GM12878 (cell line): ENCODE results near the gene ANXA9. TPM values are rescaled to one million over a fixed set of nuclear protein-coding genes. Genes with fewer than 3 reads are reported as not detected.

ENCODE experiments used
- ATAC-seq: fragments of 200-7000 bp; cut with Tn5 transposase; 3 replicates; pipeline ENCODE4 v1.9.1; 2020; ENCODE audit warnings: mild to moderate bottlenecking, moderate library complexity
- BruUV-seq: library from RNA; stranded (reverse); fragments of 400-500 nt; replicated peaks from 2 replicates; lab custom pipeline; 2021; lab: Mats Ljungman, UMichigan
- CTCF ChIA-PET: fragments of 300-600 bp; sonication (Branson Sonifier 250); formaldehyde crosslinking; extraction: SDS; loops from one replicate; lab custom pipeline; 2021; ENCODE audit warnings: inconsistent platforms; lab: Yijun Ruan, JAX
- POLR2A ChIA-PET: fragments of 350-600 bp; formaldehyde crosslinking; extraction: SDS; loops from one replicate; lab custom pipeline; 2021; ENCODE audit warnings: inconsistent platforms; lab: Charles Lee
- RAD21 ChIA-PET: fragments of 300-600 bp; sonication (Branson Sonifier 250); formaldehyde crosslinking; loops from one replicate; lab custom pipeline; 2023; ENCODE audit warnings: antibody characterized with exemption; ENCODE audit not compliant: unreplicated experiment; lab: Charles Lee
- SMC1A ChIA-PET: fragments of 300-600 bp; sonication (Branson Sonifier 250); formaldehyde crosslinking; loops from one replicate; lab custom pipeline; 2023; ENCODE audit not compliant: unreplicated experiment, uncharacterized antibody; lab: Charles Lee
- DNase-seq: peaks from one replicate; pipeline ENCODE4 v3.0.0-alpha.2; 2011; ENCODE audit warnings: low read depth, low spot score
- FAIRE-seq: peaks from 3 replicates; lab custom pipeline; 2011; peaks lifted over from hg19 to GRCh38; lab: Jason Lieb, UNC
- H2AFZ ChIP-seq: 2 replicates; pipeline ENCODE4 v1.6.0; 2011; ENCODE audit warnings: low read depth, low read length, control low read depth; ENCODE audit not compliant: control insufficient read depth
- H3K27ac ChIP-seq: 2 replicates; pipeline ENCODE4 v1.5.1; 2011; ENCODE audit warnings: control low read depth; ENCODE audit not compliant: control insufficient read depth, insufficient read depth
- H3K27me3 ChIP-seq, 2 experiments: replicated peaks in 1 of 2; 2 replicates each; pipeline versions ENCODE4 v1.6.0 to v1.6.1; 2011; ENCODE audit warnings: low read length in 1 of 2; ENCODE audit not compliant: control insufficient read depth in 2 of 2, insufficient read depth in 2 of 2
- H3K36me3 ChIP-seq, 2 experiments: 2 replicates each; pipeline ENCODE4 v1.5.1; 2011; ENCODE audit warnings: low read length in 1 of 2; ENCODE audit not compliant: control insufficient read depth in 2 of 2, insufficient read depth in 2 of 2
- H3K4me1 ChIP-seq: 2 replicates; pipeline ENCODE4 v1.6.1; 2011; ENCODE audit warnings: mild to moderate bottlenecking, low read length, moderate library complexity, mixed read lengths; ENCODE audit not compliant: control insufficient read depth, insufficient read depth
- H3K4me2 ChIP-seq: 2 replicates; pipeline ENCODE4 v1.6.0; 2011; ENCODE audit warnings: control low read depth; ENCODE audit not compliant: control insufficient read depth, insufficient read depth
- H3K4me3 ChIP-seq: fragments of 200-600 bp; sonication (generic); 2 replicates; pipeline ENCODE4 v1.5.1; 2016
- H3K79me2 ChIP-seq: 2 replicates; pipeline ENCODE4 v1.6.0; 2011; ENCODE audit warnings: low read length; ENCODE audit not compliant: control insufficient read depth, insufficient read depth
- H3K9ac ChIP-seq: 2 replicates; pipeline ENCODE4 v1.8.0; 2011; ENCODE audit warnings: low read length, control low read depth, mixed read lengths; ENCODE audit not compliant: control insufficient read depth, insufficient read depth
- H3K9me3 ChIP-seq: replicated peaks from 3 replicates; pipeline ENCODE4 v1.5.1; 2011; ENCODE audit warnings: mild to moderate bottlenecking, low read length; ENCODE audit not compliant: control insufficient read depth, insufficient read depth
- H4K20me1 ChIP-seq: 2 replicates; pipeline ENCODE4 v1.6.0; 2011; ENCODE audit not compliant: control insufficient read depth, insufficient read depth
- CUX1 ChIP-seq: IDR thresholded peaks from 2 replicates; pipeline ENCODE4 v1.6.1; 2012; ENCODE audit warnings: improper control_type of control experiment, low read depth, low read length; ENCODE audit not compliant: insufficient replicate concordance
- DPF2 ChIP-seq: fragments of 450-650 bp; IDR thresholded peaks from 2 replicates; pipeline ENCODE4 v1.6.1; 2017; ENCODE audit warnings: mild to moderate bottlenecking
- ESRRA ChIP-seq: IDR thresholded peaks from 2 replicates; pipeline ENCODE4 v1.6.1; 2012; ENCODE audit warnings: mild to moderate bottlenecking, low read length, improper control_type of control experiment
- FOS ChIP-seq: IDR thresholded peaks from 3 replicates; pipeline ENCODE4 v1.6.1; 2011; ENCODE audit warnings: borderline replicate concordance; ENCODE audit not compliant: insufficient read length; ENCODE audit errors: extremely low read depth
- GATAD2B ChIP-seq: fragments of 450-650 bp; conservative IDR thresholded peaks from 2 replicates; pipeline ENCODE4 v1.6.1; 2017; ENCODE audit warnings: low read depth, mild to moderate bottlenecking, moderate library complexity
- JUND ChIP-seq: IDR thresholded peaks from 2 replicates; pipeline ENCODE4 v1.6.1; 2012; ENCODE audit warnings: low read depth, mild to moderate bottlenecking, low read length, improper control_type of control experiment, moderate library complexity
- LARP7 ChIP-seq: fragments of 450-650 bp; IDR thresholded peaks from 2 replicates; pipeline ENCODE4 v1.6.1; 2017; ENCODE audit warnings: mild to moderate bottlenecking
- MTA3 ChIP-seq: IDR thresholded peaks from 2 replicates; pipeline ENCODE4 v1.6.1; 2012; ENCODE audit warnings: low read length, inconsistent platforms, borderline replicate concordance
- NFYB ChIP-seq: IDR thresholded peaks from 2 replicates; pipeline ENCODE4 v1.6.1; 2011; ENCODE audit warnings: low read depth, mild to moderate bottlenecking, low read length, improper control_type of control experiment, moderate library complexity; ENCODE audit not compliant: insufficient read depth
- PKNOX1 ChIP-seq: fragments of 450-650 bp; IDR thresholded peaks from 2 replicates; pipeline ENCODE4 v1.6.1; 2016; ENCODE audit warnings: mild to moderate bottlenecking
- RAD21 ChIP-seq: IDR thresholded peaks from 2 replicates; pipeline ENCODE4 v1.6.1; 2011; ENCODE audit warnings: mild to moderate bottlenecking, low read depth, low read length, moderate library complexity; ENCODE audit not compliant: insufficient read depth
- RELA ChIP-seq: fragments of 450-650 bp; IDR thresholded peaks from 2 replicates; pipeline ENCODE4 v1.8.0; 2014; ENCODE audit warnings: borderline replicate concordance; ENCODE audit not compliant: partially characterized antibody
- STAT3 ChIP-seq: IDR thresholded peaks from 2 replicates; pipeline ENCODE4 v1.6.1; 2011; ENCODE audit warnings: low read depth, low read length, improper control_type of control experiment
- TCF7 ChIP-seq: IDR thresholded peaks from 2 replicates; pipeline ENCODE4 v1.6.1; 2014; ENCODE audit warnings: antibody characterized with exemption, borderline replicate concordance
- ZNF384 ChIP-seq: IDR thresholded peaks from 2 replicates; pipeline ENCODE4 v1.6.1; 2012; ENCODE audit warnings: low read depth, mild to moderate bottlenecking, low read length, improper control_type of control experiment, borderline replicate concordance
- WGBS: methylation state at CpG from one replicate; pipeline ENCODE4 v1.1.6; 2016; ENCODE audit warnings: low lambda C conversion rate; ENCODE audit not compliant: insufficient replicate concordance, insufficient coverage; ENCODE audit errors: missing lambda C conversion rate; 5-methylcytosine and 5-hydroxymethylcytosine counted together
- in situ Hi-C: fragments of 300-500 bp; cut with MboI; formaldehyde crosslinking; loops from 9 replicates; pipeline ENCODE4 v1.14.3; 2018; ENCODE audit warnings: mixed read lengths
- intact Hi-C: fragments of 100-400 bp; cut with micrococcal nuclease; formaldehyde crosslinking; loops from one replicate; pipeline ENCODE4 v1.14.2; 2022; ENCODE audit not compliant: unreplicated experiment
- polyA plus RNA-seq, 11 experiments: library from polyadenylated mRNA; depleted of rRNA in 4 of 11; unstranded in 6 of 11; stranded (reverse) in 5 of 11; fragments of >200 nt; fragmentation: Nextera tagmentation in 4 of 11; fragmentation: Illumina TruSeq in 1 of 11; extraction: Ambion mirVana in 4 of 11; extraction: Trizol in 1 of 11; gene quantifications; 1 replicate in 1 of 11; 2 replicates in 10 of 11; pipeline versions ENCODE4 v1.2.1 to v1.2.3, GENCODE V29; 2011 to 2016; ENCODE audit warnings: inconsistent platforms in 2 of 11, missing spikeins in 2 of 11, low read depth in 1 of 11
- total RNA-seq, 4 experiments: library from RNA; depleted of rRNA in 3 of 4; stranded (reverse); fragments of >200 nt in 3 of 4; fragmentation: Illumina TruSeq in 1 of 4; extraction: Trizol in 1 of 4; gene quantifications; 2 replicates each; pipeline versions ENCODE4 v1.2.1 to v1.2.3, GENCODE V29; 2013 to 2021

The ANXA9 gene
- total and polyA plus RNA-seq, 10 of the 15 experiments (the other 5 are each of a cell fraction or from before 2014, with no cell fraction given): 0.04 to 0.43 (median 0.18) TPM; not detected in 4

GRCh38 chr1:151011154-151011850, 29.2 kb downstream of the ANXA9 start (continued):
- TF ChIP-seq CUX1: no peak

- Histone ChIP-seq H3K4me2 (no peak overlapping the region), H4K20me1 (no peaks in the 10 kb centered on the region), H3K4me1 (peaks cover 4% of the 10 kb centered on the region), H3K9ac (no peak overlapping the region), H3K36me3 (no peaks in the 10 kb centered on the region), H3K27ac (no peak overlapping the region), H3K79me2 (peaks cover 11% of the 10 kb centered on the region), H3K9me3 (no peaks in the 10 kb centered on the region), H2AFZ (no peak overlapping the region), H3K27me3 (no peaks in the 10 kb centered on the region), H3K4me3 (no peak overlapping the region)
- no peak for ATAC-seq
- intact Hi-C loops: no loop called here
- WGBS: 87% methylated on average over 14 of the region's 14 CpGs
- SMC1A ChIA-PET: no interaction called here
- CTCF ChIA-PET: interaction anchor here (0.7 to 1.9 kb wide), 4 partner anchors 12 to 79 kb away, joined by 3 to 7 read pairs (median 3); partner anchors contain the start of gene CDC42SE1
- no peak for DNase-seq
- BruUV-seq: no TSS peak
- TF ChIP-seq JUND (no peak), STAT3 (no peak), RAD21 (no peak), TCF7 (no peak), NFYB (no peak), RELA (no peak), DPF2 (no peak), MTA3 (no peak), GATAD2B (no peak), FOS (no peak), LARP7 (no peak), PKNOX1 (no peak), ESRRA (no peak), ZNF384 (no peak)
- no peak for FAIRE-seq
- RAD21 ChIA-PET: interaction anchor here (2.0 kb wide), 1 partner anchor 144 kb away, joined by 4 read pairs; the partner anchor contains the start of gene TNFAIP8L2
- POLR2A ChIA-PET: interaction anchor here (0.8 kb wide), 1 partner anchor 67 kb away, joined by 5 read pairs; no protein-coding TSS in a partner anchor
- in situ Hi-C loops: no loop called here
These were observed 30.8 kb downstream of the ANXA9 start for GRCh38 chr1:151012684-151013471.
